Measurements from ENCODE around the gene PHKB.

Gene PHKB

GRCh38 chr16:47622451-47623176, 161.5 kb downstream of the PHKB start:
- DNase-seq, result no peak

DNA sequence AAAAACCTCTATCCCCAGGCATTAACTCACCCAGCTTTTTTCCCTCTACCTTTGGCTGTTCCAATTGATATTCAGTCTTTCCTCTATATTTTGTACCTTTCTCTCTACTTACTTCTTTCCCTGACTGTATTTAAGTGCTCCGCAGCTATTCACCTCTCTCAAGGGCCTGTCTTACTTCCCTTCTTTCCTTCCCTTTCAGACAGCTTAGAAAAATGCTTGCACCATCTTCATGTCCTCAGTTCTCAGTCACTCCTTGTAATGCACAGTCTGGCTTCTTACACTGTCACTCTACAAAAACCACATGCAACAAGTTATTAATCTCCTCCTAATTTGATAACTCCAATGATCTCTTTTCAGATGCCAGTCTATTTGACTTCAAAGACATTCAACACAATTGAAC, 163.4 kb downstream of the PHKB start:
- DNase-seq, result no peak

DNA sequence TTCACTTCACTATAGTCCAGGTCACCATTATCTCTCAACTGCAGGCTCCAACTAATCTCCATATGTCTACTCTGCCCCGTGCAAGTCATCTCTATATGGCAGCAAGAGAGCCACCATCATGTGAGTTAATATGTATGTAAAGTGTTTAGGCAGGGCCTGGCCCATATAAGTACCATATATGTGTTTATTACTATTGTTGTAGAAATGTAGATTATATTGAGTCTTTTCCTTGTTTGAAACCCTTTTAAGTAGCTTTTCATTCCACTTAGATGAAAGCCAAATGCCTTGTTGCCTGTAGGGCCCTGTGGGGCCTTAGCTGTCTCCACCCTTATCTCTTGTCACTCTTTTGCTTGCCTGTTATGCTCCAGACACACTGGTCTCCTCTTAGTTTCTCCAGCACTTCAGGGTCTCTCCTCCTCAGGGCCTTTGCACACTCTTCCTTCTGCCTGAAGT, 164.0 kb downstream of the PHKB start:
- DNase-seq, result no peak

GRCh38 chr16:47626246-47626645, 165.1 kb downstream of the PHKB start:
- no peak for DNase-seq

- no peak for DNase-seq
These were observed 166.0 kb downstream of the PHKB start for GRCh38 chr16:47627085-47627639.

- no peak for DNase-seq
These were observed 166.6 kb downstream of the PHKB start for GRCh38 chr16:47627721-47628120.

- DNase-seq, result no peak
These were observed 170.0 kb downstream of the PHKB start for GRCh38 chr16:47631131-47631530.

- DNase-seq, result no peak
These were observed 173.0 kb downstream of the PHKB start for GRCh38 chr16:47634126-47634525.

DNA sequence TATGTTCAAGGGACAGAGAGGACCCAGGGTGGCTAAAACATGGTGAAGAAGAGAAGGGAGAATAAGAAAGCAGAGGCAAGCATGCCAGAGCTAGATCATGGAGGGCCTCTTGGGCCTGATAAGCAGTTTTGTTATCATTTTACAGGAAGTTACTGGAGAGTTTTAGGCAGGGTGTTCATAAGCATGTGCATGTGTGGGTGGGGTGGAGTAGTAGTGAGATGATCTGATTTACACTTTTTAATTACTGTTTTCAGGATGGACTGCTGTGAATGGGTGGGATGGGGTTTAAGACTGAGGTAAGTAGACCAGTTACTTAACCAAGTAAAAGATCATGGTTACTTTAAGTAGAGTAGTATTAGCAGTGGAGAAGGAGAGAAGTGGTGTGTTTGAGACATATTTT, 173.6 kb downstream of the PHKB start:
- DNase-seq, result no peak

- DNase-seq, result no peak
These were observed 175.5 kb downstream of the PHKB start for GRCh38 chr16:47636501-47637099.

GRCh38 chr16:47638175-47638574, 177.0 kb downstream of the PHKB start:
- no peak for DNase-seq

- DNase-seq, result no peak
These were observed 179.5 kb downstream of the PHKB start for GRCh38 chr16:47640661-47641060.

DNA sequence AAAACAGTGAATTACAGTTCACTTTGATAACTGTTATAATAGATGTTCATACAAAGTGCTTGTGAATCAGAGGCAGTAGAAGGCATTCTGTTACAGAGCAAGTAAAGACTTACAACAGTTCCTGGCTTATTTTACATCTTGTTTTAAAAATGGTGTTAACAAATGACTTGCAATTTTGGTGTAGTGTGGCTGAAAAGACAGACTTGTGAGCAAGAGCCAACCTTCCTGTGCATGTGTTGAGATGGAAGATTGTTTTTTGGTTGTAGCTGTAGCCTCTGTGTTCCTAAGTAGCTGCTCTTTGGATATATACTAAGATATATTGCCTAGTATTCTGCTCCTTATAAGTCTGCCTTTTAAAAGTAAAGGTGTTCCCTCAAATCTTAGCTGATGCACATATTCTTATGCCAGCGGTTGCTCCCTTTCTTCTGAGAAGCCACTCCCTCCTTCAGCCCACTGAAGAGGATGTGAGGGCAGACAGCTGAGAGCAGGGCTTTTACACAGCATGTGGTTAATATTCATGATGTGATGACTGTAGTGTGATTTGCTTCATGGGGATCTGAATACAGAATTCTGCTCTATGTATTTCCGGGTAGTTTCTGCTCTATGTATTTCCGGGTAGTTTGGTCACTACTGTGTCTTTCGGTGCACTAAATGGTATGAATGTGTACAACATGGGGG, 182.3 kb downstream of the PHKB start:
- DNase-seq, result peak in 1 of 58 donors; percentile 0

DNA sequence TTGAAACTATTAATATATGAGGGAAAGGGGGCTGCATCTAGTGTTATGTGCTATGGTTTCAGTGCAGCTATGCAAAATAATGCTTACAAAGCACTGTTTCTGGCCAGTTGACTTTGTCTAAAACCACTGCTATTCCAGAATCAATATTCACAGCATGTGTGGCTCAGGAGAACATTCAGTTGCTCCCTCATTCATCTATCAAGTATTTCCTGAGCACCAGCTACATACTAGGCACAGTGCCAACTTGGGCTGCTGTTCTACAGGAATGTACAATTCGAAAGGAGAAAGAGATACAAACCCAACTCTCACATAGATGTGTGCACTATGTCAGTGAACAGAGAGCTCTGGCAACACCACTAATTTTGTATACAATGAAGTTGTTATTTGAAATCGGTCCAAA, 183.0 kb downstream of the PHKB start:
- no peak for DNase-seq

- DNase-seq, result no peak
These were observed 183.5 kb downstream of the PHKB start for GRCh38 chr16:47644661-47645060.

- DNase-seq, result no peak
These were observed 185.8 kb downstream of the PHKB start for GRCh38 chr16:47646914-47647313.

DNA sequence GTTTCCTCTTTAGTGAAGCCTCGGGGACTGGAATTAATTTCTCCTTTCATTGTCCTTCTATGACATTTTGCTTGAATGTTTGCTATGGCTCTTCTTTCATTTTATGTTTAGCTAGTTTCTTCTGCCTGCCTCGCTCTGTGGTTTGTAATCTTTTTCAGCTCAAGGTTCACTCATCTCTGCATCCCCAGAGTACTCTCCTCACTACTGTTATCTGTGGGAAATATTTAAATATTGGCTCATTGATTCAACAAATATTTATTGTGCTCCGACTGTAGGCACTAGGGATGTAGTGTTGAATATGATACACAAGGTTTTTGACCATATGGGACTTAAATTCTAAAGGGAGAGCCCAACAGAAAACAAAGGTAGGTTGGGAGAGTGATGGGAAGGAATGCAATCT, 195.9 kb downstream of the PHKB start:
- no peak for DNase-seq

DNA sequence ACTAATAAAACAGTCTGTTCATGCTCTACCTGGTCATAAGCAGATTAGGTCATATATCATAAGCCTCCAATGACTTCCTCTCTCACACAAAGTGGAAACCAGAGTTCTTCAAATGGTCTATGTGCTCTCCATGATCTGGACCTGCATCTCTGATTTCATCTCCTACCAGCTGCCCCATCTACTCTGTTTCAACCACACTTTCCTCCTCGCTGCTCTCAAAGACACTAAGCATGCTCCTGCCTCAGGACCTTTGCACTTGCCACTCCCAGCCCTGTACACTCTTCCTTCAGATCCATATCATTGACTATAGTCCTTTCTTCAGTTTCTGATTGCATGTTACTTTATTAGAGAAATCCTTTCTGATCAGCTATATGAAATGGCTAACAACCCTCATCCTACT, 196.8 kb downstream of the PHKB start:
- DNase-seq, result no peak

DNA sequence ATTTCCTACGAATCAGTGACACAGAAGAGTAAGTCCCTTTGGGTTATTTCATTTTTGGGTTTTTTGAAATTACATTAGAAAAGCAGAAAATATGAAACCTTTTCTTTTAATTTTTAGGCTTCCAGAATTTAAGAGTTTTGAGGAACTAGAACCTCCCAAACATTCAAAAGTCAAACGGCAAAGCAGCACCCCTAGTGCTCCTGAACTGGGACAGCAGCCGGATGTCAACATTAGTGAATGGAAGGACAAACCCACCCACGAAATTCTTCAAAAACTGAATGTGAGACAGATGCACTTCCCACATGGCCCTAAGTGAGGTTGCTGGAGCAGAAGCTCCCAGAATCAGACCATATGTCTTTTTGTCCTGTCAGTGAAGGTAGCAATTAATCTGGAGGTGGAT, 199.4 kb downstream of the PHKB start:
- DNase-seq, result no peak

DNA sequence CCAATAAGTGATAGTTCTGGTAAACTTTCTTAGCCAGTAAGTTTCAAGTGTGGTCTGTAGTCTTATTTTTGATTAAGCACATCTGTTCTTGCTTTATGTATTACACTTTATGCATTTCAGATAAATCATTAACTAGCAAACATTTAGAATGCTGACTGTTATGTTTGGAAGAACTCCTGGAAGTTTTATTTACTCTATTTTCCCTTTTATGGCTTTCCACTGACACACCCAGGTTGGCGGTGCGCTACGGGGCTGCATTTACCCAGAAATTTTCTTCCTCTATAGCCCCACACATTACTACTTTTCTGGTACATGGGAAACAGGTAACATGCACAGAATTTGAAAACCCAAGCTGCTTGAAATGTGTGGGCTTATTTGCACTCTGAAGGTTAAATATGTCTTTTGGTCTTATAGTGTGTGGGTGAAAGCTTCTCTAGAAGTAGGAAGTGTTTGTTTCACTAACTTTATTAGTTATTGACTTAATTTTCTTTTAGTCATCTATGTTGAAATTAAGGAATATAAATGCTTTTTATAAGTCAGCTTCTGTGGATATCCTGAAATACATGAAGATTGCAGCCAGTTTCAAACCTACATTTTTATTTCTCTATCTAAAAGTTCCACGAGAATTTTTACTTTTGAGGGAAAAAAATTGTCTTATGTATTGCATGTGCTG, 203.7 kb downstream of the PHKB start:
- DNase-seq, result no peak

GRCh38 chr16:47666434-47666833, 205.3 kb downstream of the PHKB start:
- no peak for DNase-seq

DNA sequence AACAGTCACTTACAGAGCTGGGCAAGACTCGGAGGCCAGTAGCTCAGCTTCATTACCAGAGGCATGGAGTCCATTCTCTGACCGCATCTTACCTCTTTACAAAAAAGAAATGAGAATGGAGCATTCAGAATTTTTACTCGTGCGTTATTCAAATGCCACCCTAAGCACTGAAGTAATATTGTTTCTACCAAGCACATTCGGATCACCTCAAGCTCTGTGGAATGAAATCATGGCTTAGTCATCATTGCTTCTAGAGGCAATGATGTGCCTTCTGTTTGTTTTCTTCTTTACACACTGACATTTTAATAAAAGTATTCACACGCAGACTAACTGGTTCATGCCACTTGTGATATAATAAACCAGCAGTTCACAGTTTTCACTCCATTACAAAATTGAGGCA, 206.8 kb downstream of the PHKB start:
- DNase-seq, result no peak

Data from anterior cingulate cortex (tissue), 58 donors.